Measurements from ENCODE around the gene FOXP2.

DNA sequence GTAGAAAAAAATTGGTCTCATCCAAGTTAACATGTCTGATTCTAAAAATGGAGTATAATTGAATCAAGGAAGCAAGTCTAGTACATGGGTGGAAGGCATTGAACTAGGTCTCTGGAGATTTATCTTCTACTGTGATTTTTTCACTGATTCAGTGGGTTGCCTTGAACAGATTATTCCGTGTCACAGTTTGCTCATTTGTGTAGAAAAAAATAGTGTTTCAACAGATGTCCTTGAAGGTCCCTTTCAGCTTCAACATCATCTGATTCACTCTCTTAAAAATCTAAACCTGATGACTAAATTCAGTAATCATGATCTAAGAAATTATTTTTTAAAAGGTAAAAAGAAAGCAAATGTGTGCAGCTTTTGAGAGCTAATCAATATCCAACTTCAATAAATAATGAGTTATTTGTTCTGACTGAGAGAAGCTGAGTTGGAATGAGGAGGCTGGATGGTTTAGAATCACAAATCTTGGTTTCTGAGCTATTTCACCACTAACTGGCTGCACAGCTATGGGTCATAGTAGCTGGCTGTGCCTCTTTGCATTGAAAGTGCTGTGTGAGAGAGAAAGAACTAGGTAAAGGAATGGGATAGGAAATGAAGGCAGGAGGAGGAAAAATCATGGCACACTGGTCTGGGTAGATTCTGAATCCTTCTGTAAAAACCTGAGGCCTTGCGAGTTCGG, 285.8 kb downstream of the FOXP2 start:
- TF ChIP-seq, protein P1, sequence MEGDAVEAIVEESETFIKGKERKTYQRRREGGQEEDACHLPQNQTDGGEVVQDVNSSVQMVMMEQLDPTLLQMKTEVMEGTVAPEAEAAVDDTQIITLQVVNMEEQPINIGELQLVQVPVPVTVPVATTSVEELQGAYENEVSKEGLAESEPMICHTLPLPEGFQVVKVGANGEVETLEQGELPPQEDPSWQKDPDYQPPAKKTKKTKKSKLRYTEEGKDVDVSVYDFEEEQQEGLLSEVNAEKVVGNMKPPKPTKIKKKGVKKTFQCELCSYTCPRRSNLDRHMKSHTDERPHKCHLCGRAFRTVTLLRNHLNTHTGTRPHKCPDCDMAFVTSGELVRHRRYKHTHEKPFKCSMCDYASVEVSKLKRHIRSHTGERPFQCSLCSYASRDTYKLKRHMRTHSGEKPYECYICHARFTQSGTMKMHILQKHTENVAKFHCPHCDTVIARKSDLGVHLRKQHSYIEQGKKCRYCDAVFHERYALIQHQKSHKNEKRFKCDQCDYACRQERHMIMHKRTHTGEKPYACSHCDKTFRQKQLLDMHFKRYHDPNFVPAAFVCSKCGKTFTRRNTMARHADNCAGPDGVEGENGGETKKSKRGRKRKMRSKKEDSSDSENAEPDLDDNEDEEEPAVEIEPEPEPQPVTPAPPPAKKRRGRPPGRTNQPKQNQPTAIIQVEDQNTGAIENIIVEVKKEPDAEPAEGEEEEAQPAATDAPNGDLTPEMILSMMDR (IDR thresholded peaks at IDR 0.05), result no peak
- TF ChIP-seq POLR2A (IDR thresholded peaks at IDR 0.05), result no peak
